MG63 (cell line): Measurements from ENCODE around the gene ARHGAP6. TPM values are rescaled to one million over a fixed set of nuclear protein-coding genes. Genes with fewer than 3 reads are reported as not detected.

Experiments
- DNase-seq: peaks from one replicate; pipeline ENCODE4 v3.0.0-alpha.2; 2020
- H3K27me3 ChIP-seq: fragments of 250-450 bp; sonication (Bioruptor Pico); 2 replicates; pipeline ENCODE4 v1.5.1; 2020; ENCODE audit warnings: mild to moderate bottlenecking, moderate library complexity
- H3K36me3 ChIP-seq: fragments of 250-450 bp; sonication (Bioruptor Pico); 2 replicates; pipeline ENCODE4 v1.5.1; 2020; ENCODE audit warnings: mild to moderate bottlenecking, moderate library complexity
- H3K4me3 ChIP-seq: fragments of 250-450 bp; sonication (Bioruptor Pico); 2 replicates; pipeline ENCODE4 v1.5.1; 2020; ENCODE audit warnings: mild to moderate bottlenecking, moderate library complexity
- H3K9me3 ChIP-seq: fragments of 250-450 bp; sonication (Bioruptor Pico); 2 replicates; pipeline ENCODE4 v1.5.1; 2020; ENCODE audit warnings: mild to moderate bottlenecking, moderate library complexity
- total RNA-seq: library from RNA; depleted of rRNA; stranded (reverse); fragments of >200 nt; shearing (Covaris generic); gene quantifications from 2 replicates; pipeline ENCODE4 v1.2.3, GENCODE V29; 2014; ENCODE audit warnings: low replicate concordance

The ARHGAP6 gene
- total RNA-seq, 1 experiment from 2014 or later = 0.10 TPM

GRCh38 chrX:11349661-11350337, 315.9 kb downstream of the ARHGAP6 start:
- H3K4me3 ChIP-seq = no peak overlapping the region
- no peaks in the 10 kb centered on the region for H3K27me3 ChIP-seq
- H3K9me3 ChIP-seq = no peaks in the 10 kb centered on the region
- H3K36me3 ChIP-seq = no peaks in the 10 kb centered on the region
- DNase-seq = no peak

GRCh38 chrX:11349020-11349419, 316.7 kb downstream of the ARHGAP6 start:
- Histone ChIP-seq H3K36me3 (no peaks in the 10 kb centered on the region), H3K4me3 (no peak overlapping the region), H3K9me3 (no peaks in the 10 kb centered on the region), H3K27me3 (no peaks in the 10 kb centered on the region)
- DNase-seq = no peak

- Histone ChIP-seq H3K9me3 (no peaks in the 10 kb centered on the region), H3K27me3 (no peaks in the 10 kb centered on the region), H3K36me3 (no peaks in the 10 kb centered on the region), H3K4me3 (no peak overlapping the region)
- DNase-seq = no peak
Measured at GRCh38 chrX:11347300-11347699, 318.4 kb downstream of the ARHGAP6 start.

DNA sequence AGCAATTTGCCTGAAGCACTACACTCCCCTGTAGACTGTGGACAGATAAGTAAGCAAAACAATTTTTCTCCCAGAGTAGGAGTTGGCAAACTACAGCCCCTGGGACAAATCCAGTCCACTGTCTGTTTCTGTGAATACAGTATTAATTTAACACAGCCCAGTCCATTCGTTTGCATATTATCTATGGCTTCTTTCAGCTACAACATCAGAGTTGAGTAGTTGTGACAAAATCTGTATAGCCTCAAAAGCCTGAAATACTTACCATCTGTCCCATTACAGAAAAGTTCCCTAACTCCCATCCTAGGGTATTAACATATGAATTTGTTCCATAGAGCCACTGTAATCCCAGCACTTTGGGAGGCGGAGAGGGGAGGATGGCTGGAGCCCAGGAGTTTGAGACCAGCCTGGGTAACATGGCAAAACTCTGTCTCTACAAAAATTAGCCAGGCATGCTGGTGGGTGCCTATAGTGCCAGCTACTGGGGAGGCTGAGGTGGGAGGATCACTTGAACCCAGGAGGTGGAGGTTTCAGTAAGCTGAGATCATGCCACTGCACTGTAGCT, 319.5 kb downstream of the ARHGAP6 start:
- Histone ChIP-seq H3K9me3 (no peaks in the 10 kb centered on the region), H3K4me3 (no peak overlapping the region), H3K27me3 (no peaks in the 10 kb centered on the region), H3K36me3 (no peaks in the 10 kb centered on the region)
- no peak for DNase-seq

DNA sequence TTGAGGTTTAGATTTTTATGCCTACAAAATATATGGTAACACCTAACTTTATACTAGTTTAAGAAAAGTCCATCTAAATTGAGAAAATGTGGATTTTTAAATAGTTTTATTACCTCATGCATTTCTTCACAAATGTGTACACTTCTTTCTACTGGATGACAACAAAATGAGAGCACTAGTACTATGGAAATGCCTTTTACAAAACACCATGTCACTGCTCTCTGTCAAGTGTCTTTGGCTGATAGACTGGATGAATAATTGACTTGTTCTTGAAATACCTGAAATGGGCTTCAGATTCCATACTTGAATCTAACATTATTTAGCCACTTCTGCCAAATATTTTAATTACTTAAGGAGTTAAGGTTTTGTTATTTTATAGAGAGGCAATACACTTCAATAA, 323.0 kb downstream of the ARHGAP6 start:
- Histone ChIP-seq H3K4me3 (no peak overlapping the region), H3K27me3 (no peaks in the 10 kb centered on the region), H3K36me3 (no peaks in the 10 kb centered on the region), H3K9me3 (no peaks in the 10 kb centered on the region)
- no peak for DNase-seq

DNA sequence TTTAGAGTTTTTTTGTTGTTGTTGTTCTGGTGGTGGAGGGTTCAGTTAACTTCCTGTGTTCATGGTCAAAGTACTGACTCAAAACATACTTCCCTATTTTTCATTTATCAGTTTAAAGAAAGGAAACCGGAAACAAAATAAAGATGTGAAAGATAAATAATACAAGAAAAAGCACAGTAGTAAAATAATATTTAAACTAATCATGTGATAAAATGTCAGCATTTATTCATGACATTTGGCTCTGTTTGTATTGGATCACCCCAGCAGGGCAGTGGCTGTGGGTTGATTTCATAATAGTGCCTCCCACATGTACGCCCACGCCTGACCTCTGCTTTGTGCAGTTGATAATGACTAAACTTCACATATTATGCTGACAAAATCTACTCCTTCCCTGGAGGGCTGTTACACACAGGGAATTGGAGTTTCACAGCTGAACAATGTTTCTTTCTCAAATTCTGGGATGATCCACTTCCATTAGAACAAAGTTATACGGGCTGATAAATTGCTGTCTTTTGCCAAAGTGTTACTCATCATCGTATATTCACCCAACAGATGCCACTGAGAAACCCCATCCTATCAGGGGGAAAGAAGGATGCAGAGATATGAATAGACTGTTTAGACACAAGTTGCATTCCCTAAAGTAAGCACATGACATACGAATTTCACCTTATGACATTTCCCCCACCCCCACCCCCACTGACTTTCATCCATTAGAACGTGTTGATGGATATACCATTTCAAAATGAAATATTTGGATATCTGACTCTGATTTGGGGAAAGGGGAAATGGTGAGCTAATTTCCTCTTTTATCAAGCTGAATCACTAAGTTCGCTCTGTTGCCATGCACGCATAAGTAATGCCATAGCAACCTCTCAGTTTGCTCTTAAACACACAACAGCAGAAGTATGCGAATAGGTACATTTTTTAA, 324.2 kb downstream of the ARHGAP6 start:
- Histone ChIP-seq H3K36me3 (no peaks in the 10 kb centered on the region), H3K4me3 (no peak overlapping the region), H3K9me3 (no peaks in the 10 kb centered on the region), H3K27me3 (no peaks in the 10 kb centered on the region)
- peak; percentile 86 for DNase-seq

DNA sequence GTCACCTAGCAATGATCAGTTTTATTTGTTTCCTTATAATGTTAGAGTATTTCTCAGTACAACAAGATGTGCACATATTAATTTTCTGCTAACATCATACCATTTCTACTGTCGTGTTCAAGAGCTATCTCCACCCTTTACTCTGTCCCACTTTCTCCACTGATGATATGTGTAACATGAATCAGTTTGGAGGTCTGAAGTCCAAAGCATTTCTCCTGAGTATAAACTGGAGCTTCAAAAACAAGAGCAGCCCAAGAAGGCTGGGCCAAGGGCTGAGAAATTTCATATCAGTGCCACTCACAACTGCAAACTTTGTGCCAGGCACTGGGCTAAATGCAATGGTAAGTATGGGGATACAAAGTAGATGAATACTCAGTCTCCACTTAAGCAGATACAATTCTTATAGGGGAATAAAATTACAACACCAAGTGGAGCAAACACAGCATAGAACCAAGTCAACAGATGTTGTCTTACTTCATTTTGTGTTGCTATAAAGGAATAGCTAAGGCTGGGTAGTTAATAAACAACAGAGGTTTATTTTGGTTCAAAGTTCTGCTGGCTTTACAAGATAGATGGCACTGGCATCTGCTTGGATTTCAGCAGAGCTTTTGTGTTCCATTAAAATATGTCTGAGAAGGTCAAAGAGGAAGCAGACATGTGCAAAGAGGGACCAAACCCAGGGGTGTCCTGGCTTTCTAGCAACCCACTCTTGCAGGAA, 328.3 kb downstream of the ARHGAP6 start:
- no peak for DNase-seq
- H3K36me3 ChIP-seq = no peaks in the 10 kb centered on the region
- H3K27me3 ChIP-seq = no peaks in the 10 kb centered on the region
- H3K9me3 ChIP-seq = no peaks in the 10 kb centered on the region
- no peak overlapping the region for H3K4me3 ChIP-seq

- H3K27me3 ChIP-seq = no peaks in the 10 kb centered on the region
- DNase-seq = no peak
- no peaks in the 10 kb centered on the region for H3K9me3 ChIP-seq
- no peak overlapping the region for H3K4me3 ChIP-seq
- H3K36me3 ChIP-seq = no peaks in the 10 kb centered on the region
Measured at GRCh38 chrX:11336201-11336600, 329.5 kb downstream of the ARHGAP6 start.

DNA sequence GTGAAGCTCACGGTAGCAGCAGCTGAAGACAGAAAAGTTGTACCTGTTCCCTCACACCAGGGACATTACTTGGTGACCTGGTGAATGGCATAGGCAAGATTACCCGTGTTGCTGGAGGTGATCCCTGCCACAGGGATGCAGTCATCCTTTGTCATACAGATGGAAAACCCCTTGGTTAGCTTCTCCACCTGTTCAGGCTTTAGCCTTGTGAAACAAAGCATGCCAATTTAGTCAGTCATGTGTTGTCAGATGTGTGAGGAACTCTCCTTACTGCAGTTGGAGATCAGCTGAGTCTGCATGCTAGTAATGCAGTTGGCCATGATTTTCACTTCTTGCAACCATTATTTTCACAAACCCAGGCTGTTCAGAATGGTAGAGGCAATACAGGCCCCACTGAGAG, 331.6 kb downstream of the ARHGAP6 start:
- Histone ChIP-seq H3K4me3 (no peak overlapping the region), H3K9me3 (no peaks in the 10 kb centered on the region), H3K36me3 (no peaks in the 10 kb centered on the region), H3K27me3 (no peaks in the 10 kb centered on the region)
- no peak for DNase-seq

- H3K27me3 ChIP-seq = no peaks in the 10 kb centered on the region
- no peak for DNase-seq
- H3K9me3 ChIP-seq = no peaks in the 10 kb centered on the region
- no peaks in the 10 kb centered on the region for H3K36me3 ChIP-seq
- no peak overlapping the region for H3K4me3 ChIP-seq
Measured at GRCh38 chrX:11331788-11332187, 333.9 kb downstream of the ARHGAP6 start.

DNA sequence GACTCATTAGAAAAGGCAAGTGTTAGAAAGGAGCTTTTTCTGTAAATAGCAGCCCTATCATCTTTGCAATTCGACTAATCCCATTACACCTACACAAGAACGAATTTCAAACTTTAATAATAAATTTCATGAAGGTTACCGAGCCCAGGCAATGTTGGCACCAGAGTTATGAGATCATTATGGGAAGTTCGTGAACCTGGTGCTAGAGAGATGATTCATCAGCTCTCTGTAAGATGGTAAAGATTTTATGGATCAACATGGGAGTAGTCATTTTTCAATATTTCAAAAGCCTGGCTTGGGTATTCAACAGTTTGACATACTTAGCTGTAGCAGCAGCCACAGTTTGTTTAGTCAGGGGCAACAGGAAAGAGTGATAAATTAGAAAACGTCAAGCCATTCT, 336.7 kb downstream of the ARHGAP6 start:
- no peak overlapping the region for H3K4me3 ChIP-seq
- H3K36me3 ChIP-seq = no peaks in the 10 kb centered on the region
- DNase-seq = peak; percentile 23
- no peaks in the 10 kb centered on the region for H3K9me3 ChIP-seq
- H3K27me3 ChIP-seq = no peaks in the 10 kb centered on the region

DNA sequence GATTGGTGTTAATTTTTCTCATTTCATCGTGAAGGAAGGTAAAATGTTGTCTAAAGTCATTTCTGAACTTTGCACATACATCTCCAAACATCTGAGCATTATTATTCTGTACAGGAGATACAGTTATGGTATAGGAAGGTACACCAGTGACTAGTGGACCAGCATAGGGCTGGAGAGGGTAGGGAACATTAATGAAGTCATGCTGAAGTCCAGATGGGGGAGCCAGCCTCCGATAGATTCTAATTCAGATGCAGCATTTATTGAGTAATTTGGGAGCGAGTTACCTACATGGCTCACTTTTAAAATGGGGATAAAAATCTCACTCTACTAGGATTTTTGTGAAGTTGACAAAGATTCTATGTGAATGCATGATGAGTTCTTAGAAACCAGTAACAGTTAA, 337.6 kb downstream of the ARHGAP6 start:
- no peaks in the 10 kb centered on the region for H3K36me3 ChIP-seq

GRCh38 chrX:11321986-11322385, 343.7 kb downstream of the ARHGAP6 start:
- H3K9me3 ChIP-seq = no peaks in the 10 kb centered on the region
- H3K4me3 ChIP-seq = no peak overlapping the region
- H3K36me3 ChIP-seq = no peaks in the 10 kb centered on the region
- no peaks in the 10 kb centered on the region for H3K27me3 ChIP-seq
- DNase-seq = no peak

More for the DNA sequence above, 337.6 kb downstream of the ARHGAP6 start:
- no peaks in the 10 kb centered on the region for H3K27me3 ChIP-seq
- H3K9me3 ChIP-seq = no peaks in the 10 kb centered on the region
- DNase-seq = no peak
- H3K4me3 ChIP-seq = no peak overlapping the region

GRCh38 chrX:11319806-11320520, 345.8 kb downstream of the ARHGAP6 start:
- H3K27me3 ChIP-seq = no peaks in the 10 kb centered on the region
- no peaks in the 10 kb centered on the region for H3K36me3 ChIP-seq
- no peak overlapping the region for H3K4me3 ChIP-seq
- no peaks in the 10 kb centered on the region for H3K9me3 ChIP-seq
- DNase-seq = no peak

DNA sequence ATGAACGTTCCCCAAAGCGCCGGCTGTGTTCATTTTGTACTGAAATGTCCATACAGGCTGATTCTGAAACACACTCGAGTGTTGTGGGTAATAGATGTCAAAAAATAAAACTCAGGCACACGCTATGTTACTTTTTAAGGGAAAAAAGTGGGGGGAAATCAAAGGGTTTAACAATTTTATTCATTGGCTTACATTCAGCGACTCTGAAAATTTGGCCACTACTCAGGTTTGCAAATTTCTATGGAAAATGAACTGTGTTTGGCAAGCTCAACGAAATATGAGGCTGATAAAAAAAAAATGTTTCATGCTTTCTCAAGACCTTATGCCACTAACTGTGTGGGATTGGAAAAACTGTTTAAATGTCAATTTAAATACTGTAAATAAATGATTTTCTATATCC, 354.0 kb downstream of the ARHGAP6 start:
- H3K27me3 ChIP-seq = no peaks in the 10 kb centered on the region
- no peak overlapping the region for H3K4me3 ChIP-seq
- no peak for DNase-seq
- no peaks in the 10 kb centered on the region for H3K9me3 ChIP-seq
- H3K36me3 ChIP-seq = no peaks in the 10 kb centered on the region

DNA sequence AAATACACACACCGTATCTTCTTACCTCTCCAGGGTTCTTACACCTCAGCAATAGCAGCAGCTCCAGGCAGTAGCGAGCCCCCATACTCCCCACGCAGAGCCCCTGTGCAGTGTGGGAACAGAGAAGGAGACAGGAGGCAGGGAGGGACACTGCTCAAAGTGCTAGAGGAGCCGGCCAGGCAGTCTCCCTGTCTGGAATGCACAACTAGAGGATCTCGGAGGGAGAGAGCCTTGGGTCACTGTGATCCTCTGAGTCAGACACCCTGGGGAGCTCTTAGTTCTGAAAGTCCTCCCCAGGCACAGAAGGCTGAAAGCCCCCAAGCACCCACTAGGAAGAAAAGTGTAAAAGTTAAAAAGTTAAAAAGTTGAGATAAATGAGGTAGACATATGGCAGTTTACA, 356.5 kb downstream of the ARHGAP6 start:
- Histone ChIP-seq H3K4me3 (no peak overlapping the region), H3K27me3 (no peaks in the 10 kb centered on the region), H3K36me3 (no peaks in the 10 kb centered on the region), H3K9me3 (no peaks in the 10 kb centered on the region)
- DNase-seq = no peak
